Measurements from ENCODE around the gene NTRK2.
"Not testable (repeated sequence)": the region's sequence is repeated elsewhere in the genome, so short reads cannot be mapped to it uniquely, and the experiment has no call there.

Gene NTRK2

GRCh38 chr9:84858364-84858763 lies 188.8 kb downstream of the NTRK2 start:
- no peak for DNase-seq

DNA sequence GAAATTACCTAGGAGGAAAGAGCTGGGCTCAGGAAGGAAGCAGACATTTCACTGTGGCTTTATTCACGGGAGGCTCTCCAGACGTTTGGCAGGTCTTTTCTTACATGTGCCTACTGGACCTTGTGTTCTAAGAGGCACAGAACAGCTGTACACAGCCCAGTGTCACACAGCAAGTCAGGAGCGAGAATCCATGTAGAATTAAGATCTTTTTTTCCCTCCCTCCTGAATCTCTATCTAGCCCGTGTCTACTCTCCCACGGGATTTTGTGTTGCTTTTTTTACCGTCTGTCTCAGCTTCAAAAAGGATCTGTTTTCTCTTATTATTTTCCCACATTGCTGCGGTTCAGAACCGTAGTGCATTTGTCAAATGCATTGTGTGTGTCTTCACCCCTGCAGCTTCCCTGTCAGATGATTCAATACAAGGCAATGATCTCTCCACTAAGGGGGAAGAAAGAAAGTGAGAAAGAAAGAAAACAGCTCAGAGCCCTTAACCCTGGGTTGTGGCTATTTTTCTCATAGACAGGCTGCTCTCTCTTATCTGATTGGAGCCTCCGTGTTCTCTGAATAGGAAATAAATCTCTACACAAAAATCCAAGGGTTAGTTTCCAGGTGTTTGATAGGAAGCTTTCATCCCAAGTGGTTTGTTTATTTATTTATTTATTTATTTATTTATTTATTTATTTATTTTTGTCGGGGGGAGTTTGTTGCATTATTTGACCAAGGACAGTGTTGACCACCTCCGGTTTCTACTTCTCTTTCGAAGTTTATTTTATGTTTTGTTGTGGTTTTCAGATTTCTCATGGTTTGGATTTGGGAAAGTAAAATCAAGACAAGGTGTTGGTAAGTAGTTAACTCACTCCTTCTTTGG lies 191.0 kb downstream of the NTRK2 start:
- no peak for DNase-seq

- no peak for DNase-seq
Measured at GRCh38 chr9:84861455-84861854, 191.9 kb downstream of the NTRK2 start.

- no peak for DNase-seq
Measured at GRCh38 chr9:84862308-84862707, 192.8 kb downstream of the NTRK2 start.

DNA sequence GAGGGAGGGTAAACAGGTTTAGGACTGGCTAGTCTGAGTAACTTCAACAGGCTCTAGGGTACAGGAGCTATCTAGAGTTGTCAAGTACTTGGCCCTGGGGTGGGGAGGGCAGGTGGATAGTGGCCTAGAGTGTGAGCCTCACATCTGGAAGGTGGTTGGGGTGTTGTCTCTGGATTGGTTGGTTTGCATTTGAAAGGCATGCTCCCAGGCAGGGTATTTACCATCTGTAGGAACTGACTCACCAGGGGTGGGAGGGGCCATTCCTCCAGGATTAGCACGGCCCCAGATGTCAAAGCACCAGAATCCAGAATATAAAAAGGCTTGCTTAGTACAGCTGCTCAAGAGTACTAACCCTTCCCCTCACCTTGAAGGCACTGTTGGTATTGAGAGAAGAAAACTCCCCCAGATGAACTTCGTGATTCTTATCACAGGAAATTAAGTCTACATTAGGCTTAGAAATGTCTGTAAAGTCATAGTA lies 193.3 kb downstream of the NTRK2 start:
- DNase-seq: no peak

- DNase-seq: no peak
Measured at GRCh38 chr9:84863372-84863771, 193.8 kb downstream of the NTRK2 start.

- no peak for DNase-seq
Measured at GRCh38 chr9:84866396-84867175, 197.1 kb downstream of the NTRK2 start.

DNA sequence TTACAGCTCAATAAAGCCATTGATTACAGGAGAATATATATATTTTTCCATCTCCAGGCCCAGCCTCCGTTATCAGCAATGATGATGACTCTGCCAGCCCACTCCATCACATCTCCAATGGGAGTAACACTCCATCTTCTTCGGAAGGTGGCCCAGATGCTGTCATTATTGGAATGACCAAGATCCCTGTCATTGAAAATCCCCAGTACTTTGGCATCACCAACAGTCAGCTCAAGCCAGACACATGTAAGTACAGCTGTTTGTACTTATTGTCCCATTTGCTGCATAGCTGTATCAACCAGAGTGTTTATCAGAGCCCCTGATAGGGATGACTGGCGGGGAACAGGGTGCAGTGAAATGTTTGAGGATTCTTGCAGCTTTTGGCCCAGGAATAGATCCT lies 197.7 kb downstream of the NTRK2 start:
- DNase-seq: no peak

- DNase-seq: no peak
Measured at GRCh38 chr9:84869091-84869490, 199.6 kb downstream of the NTRK2 start.

GRCh38 chr9:84871983-84872382 lies 202.5 kb downstream of the NTRK2 start:
- no peak for DNase-seq

DNA sequence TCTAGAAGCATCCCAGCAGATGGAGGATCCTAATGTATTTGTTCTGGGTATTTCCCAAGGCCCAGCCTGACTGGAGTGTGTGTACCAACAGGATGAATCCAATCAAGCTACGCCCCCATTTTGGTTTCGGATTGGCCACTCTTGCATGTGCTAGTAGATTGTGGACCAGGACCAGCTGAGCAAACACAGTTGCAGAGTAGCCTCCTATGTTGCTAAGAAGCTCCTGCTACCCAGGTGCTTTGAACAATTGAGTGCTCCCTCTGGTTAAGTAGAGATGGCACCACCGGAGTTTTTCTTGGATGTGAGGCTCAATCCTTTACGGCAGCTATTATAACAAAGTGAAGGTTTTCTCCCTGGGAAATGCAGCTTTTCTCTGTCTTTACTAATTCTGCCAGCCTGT lies 204.5 kb downstream of the NTRK2 start:
- DNase-seq: no peak

- no peak for DNase-seq
Measured at GRCh38 chr9:84874596-84874995, 205.1 kb downstream of the NTRK2 start.

GRCh38 chr9:84875193-84875592 lies 205.7 kb downstream of the NTRK2 start:
- no peak for DNase-seq

DNA sequence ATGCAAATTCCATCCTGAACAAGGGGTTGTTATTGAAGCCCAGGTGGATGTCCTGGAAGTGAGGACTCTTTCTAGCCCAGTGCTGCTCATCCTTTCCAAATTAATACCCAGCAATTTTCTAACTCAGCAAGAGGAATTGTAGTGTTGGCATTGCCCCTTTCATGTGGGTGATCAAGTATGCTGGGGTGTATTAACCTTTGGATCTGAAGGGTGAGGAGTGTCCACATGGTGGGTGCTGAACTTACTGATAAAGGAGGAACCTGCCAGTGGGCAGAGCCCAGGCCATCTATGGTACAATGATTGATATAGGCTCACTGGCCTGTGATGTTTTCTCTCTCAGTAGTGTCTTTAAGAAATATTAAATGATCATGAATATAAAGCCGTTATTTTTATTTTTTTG lies 210.1 kb downstream of the NTRK2 start:
- no peak for DNase-seq

GRCh38 chr9:84880835-84881234 lies 211.3 kb downstream of the NTRK2 start:
- DNase-seq: no peak

DNA sequence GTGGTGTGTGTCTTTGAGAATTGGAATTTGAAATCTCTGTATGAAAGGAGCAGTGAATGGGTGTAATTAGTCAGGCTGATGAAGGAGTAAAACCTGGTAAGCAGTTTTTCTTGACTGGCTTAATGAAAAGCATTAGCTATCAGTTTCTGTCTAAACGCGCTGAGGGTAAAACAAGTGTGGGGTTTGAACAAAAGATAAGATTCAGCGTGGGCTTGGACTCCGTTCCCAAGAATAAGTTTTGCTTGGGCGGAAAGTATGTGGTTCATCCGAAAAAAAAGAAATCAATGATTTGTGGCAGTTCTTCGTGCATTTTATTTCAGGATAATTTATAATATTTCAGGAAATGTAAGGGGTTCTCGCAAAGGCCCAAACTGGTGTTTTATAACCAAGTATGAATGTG lies 217.3 kb downstream of the NTRK2 start:
- no peak for DNase-seq

DNA sequence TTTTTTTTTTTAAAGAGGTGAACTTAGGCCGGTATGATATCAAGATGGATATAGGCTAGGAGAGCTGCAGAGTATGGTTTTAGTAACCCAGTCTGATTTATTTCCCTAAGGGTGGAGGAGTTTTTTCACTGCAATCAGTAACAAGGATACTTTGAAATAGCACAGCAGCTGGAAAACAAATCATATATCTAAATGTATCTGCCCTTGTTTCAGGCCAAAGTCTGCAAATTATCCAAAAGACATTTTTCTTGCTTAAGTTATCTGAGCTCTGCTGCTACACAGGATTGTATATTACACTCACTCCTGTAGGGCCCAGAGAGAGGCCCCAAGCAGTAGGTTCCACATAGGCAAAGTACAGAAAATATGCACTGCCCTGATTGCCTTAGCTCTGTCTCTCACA lies 222.4 kb downstream of the NTRK2 start:
- DNase-seq: no peak

- no peak for DNase-seq
Measured at GRCh38 chr9:84893419-84894128, 224.0 kb downstream of the NTRK2 start.

GRCh38 chr9:84894859-84895258 lies 225.3 kb downstream of the NTRK2 start:
- no peak for DNase-seq

GRCh38 chr9:84897362-84898094 lies 228.0 kb downstream of the NTRK2 start:
- no peak for DNase-seq

- DNase-seq: no peak
Measured at GRCh38 chr9:84898188-84898587, 228.7 kb downstream of the NTRK2 start.

- DNase-seq: not testable (repeated sequence)
Measured at GRCh38 chr9:84898618-84899017, 229.1 kb downstream of the NTRK2 start.

GRCh38 chr9:84899326-84899725 lies 229.8 kb downstream of the NTRK2 start:
- no peak for DNase-seq

Measured in NCI-H2171 (cell line).